Hepatocyte (in vitro differentiated cells): ENCODE data around the gene PIAS4. TPM values are rescaled to one million over a fixed set of nuclear protein-coding genes. Genes with fewer than 3 reads are reported as not detected.

Experiments
- DNase-seq: peaks from one replicate; pipeline ENCODE4 v3.0.0-alpha.2; 2016; ENCODE audit warnings: low spot score
- H2AFZ ChIP-seq: fragments of 200-600 bp; sonication (generic); 2 replicates; pipeline ENCODE4 v1.6.0; 2016; ENCODE audit warnings: antibody characterized with exemption, mild to moderate bottlenecking
- H3K27ac ChIP-seq: fragments of 200-600 bp; sonication (generic); 2 replicates; pipeline ENCODE4 v1.5.1; 2016; ENCODE audit warnings: mild to moderate bottlenecking
- H3K27me3 ChIP-seq: fragments of 200-600 bp; sonication (generic); 2 replicates; pipeline ENCODE4 v1.6.1; 2016
- H3K36me3 ChIP-seq: fragments of 200-600 bp; sonication (generic); replicated peaks from 2 replicates; pipeline ENCODE4 v1.5.1; 2016; ENCODE audit warnings: low read depth; ENCODE audit not compliant: insufficient read depth
- H3K4me1 ChIP-seq: fragments of 200-600 bp; sonication (generic); 2 replicates; pipeline ENCODE4 v1.5.1; 2016; ENCODE audit warnings: mild to moderate bottlenecking, moderate library complexity; ENCODE audit not compliant: insufficient read depth
- H3K4me2 ChIP-seq: fragments of 200-600 bp; sonication (generic); 2 replicates; pipeline ENCODE4 v1.6.0; 2016
- H3K4me3 ChIP-seq: fragments of 200-600 bp; sonication (generic); 2 replicates; pipeline ENCODE4 v1.5.1; 2016; ENCODE audit warnings: mild to moderate bottlenecking
- H3K79me2 ChIP-seq: fragments of 200-600 bp; sonication (generic); 2 replicates; pipeline ENCODE4 v1.6.0; 2017; ENCODE audit warnings: mild to moderate bottlenecking
- H3K9me2 ChIP-seq: fragments of 200-600 bp; sonication (generic); replicated peaks from 2 replicates; pipeline ENCODE4 v1.6.0; 2017; ENCODE audit warnings: mild to moderate bottlenecking; ENCODE audit not compliant: insufficient read depth
- H3K9me3 ChIP-seq: fragments of 200-600 bp; sonication (generic); 2 replicates; pipeline ENCODE4 v1.5.1; 2016; ENCODE audit warnings: low read depth, mild to moderate bottlenecking
- H4K20me1 ChIP-seq: fragments of 200-600 bp; sonication (generic); 2 replicates; pipeline ENCODE4 v1.6.0; 2016; ENCODE audit warnings: mild to moderate bottlenecking; ENCODE audit not compliant: insufficient read depth, poor library complexity, severe bottlenecking
- CTCF ChIP-seq: fragments of 200-600 bp; sonication (generic); IDR thresholded peaks from 2 replicates; pipeline ENCODE4 v1.5.1; 2016; ENCODE audit warnings: antibody characterized with exemption, mild to moderate bottlenecking; ENCODE audit not compliant: poor library complexity
- EZH2 ChIP-seq: fragments of 200-600 bp; sonication (generic); IDR thresholded peaks from 2 replicates; pipeline ENCODE4 v1.6.1; 2016; ENCODE audit warnings: antibody characterized with exemption, mild to moderate bottlenecking, borderline replicate concordance
- EZH2phosphoT487 ChIP-seq: fragments of 200-600 bp; sonication (generic); IDR thresholded peaks from one replicate; pipeline ENCODE4 v1.6.1; 2018; ENCODE audit warnings: antibody characterized with exemption, mild to moderate bottlenecking, low read depth, moderate library complexity; ENCODE audit not compliant: unreplicated experiment, severe bottlenecking
- WGBS: methylation state at CpG from one replicate; pipeline ENCODE4 v1.1.6; 2016; ENCODE audit warnings: low lambda C conversion rate; ENCODE audit errors: missing lambda C conversion rate; 5-methylcytosine and 5-hydroxymethylcytosine counted together
- polyA plus RNA-seq: library from polyadenylated mRNA; unstranded; fragments of >200 nt; fragmentation: Nextera tagmentation; extraction: Ambion mirVana; gene quantifications from 2 replicates; pipeline ENCODE4 v1.2.1, GENCODE V29; 2016
- total RNA-seq: library from RNA; depleted of rRNA; stranded (reverse); fragments of >200 nt; gene quantifications from 2 replicates; pipeline ENCODE4 v1.2.3, GENCODE V29; 2014

PIAS4 gene
- total and polyA plus RNA-seq, 2 experiments from 2014 or later, result 15.0 to 16.7 TPM

GRCh38 chr19:3969435-3970312, 37.9 kb upstream of the PIAS4 start:
- Histone ChIP-seq H3K79me2 (peaks cover 51% of the 10 kb centered on the region), H3K27me3 (no peaks in the 10 kb centered on the region), H3K4me3 (peak overlapping the region; percentile 83), H3K9me2 (no peaks in the 10 kb centered on the region), H3K27ac (peak overlapping the region; percentile 92), H3K4me1 (peaks cover 16% of the 10 kb centered on the region), H4K20me1 (peaks cover 38% of the 10 kb centered on the region), H2AFZ (no peak overlapping the region), H3K36me3 (no peaks in the 10 kb centered on the region), H3K4me2 (peak overlapping the region; percentile 97), H3K9me3 (no peaks in the 10 kb centered on the region)
- DNase-seq, result peak; percentile 85
- 5% methylated on average over 23 of the region's 23 CpGs for WGBS
- no peak for TF ChIP-seq EZH2
- TF ChIP-seq EZH2phosphoT487, result no peak
- peak; percentile 32 for TF ChIP-seq CTCF

GRCh38 chr19:3970313-3970807, 37.2 kb upstream of the PIAS4 start:
- TF ChIP-seq EZH2 (no peak), EZH2phosphoT487 (no peak), CTCF (no peak)
- Histone ChIP-seq H2AFZ (no peak overlapping the region), H3K4me3 (peak overlapping the region; percentile 83), H3K79me2 (peaks cover 45% of the 10 kb centered on the region), H3K9me2 (no peaks in the 10 kb centered on the region), H3K4me1 (peaks cover 16% of the 10 kb centered on the region), H3K27me3 (no peaks in the 10 kb centered on the region), H3K4me2 (peak overlapping the region; percentile 97), H3K9me3 (no peaks in the 10 kb centered on the region), H3K36me3 (no peaks in the 10 kb centered on the region), H4K20me1 (peaks cover 39% of the 10 kb centered on the region), H3K27ac (peak overlapping the region; percentile 92)
- no peak for DNase-seq
- 2% methylated on average over 11 of the region's 22 CpGs for WGBS

- no peak for TF ChIP-seq EZH2
- no peak for TF ChIP-seq EZH2phosphoT487
- no peak for TF ChIP-seq CTCF
- Histone ChIP-seq H2AFZ (no peak within 1 kb of the TSS), H3K9me2 (no peaks in the 10 kb centered on the region), H3K4me1 (peaks cover 16% of the 10 kb centered on the region), H3K4me2 (peak within 1 kb of the TSS; percentile 97), H3K27ac (peak within 1 kb of the TSS; percentile 92), H3K36me3 (no peaks in the 10 kb centered on the region), H3K4me3 (peak within 1 kb of the TSS; percentile 83), H3K9me3 (no peaks in the 10 kb centered on the region), H3K27me3 (no peaks in the 10 kb centered on the region), H4K20me1 (peaks cover 39% of the 10 kb centered on the region), H3K79me2 (peaks cover 39% of the 10 kb centered on the region)
- 1% methylated on average over 41 of the region's 73 CpGs for WGBS
- DNase-seq, result peak; percentile 99
Measured at GRCh38 chr19:3970808-3971598, 36.5 kb upstream of the PIAS4 start, which contains the start of gene DAPK3. TSS of gene DAPK3 (minus strand) at chr19:3971099. CDS start at chr19:3969735, 1,364 bp downstream.
